Activated gamma-delta T cell treated with Interleukin-2 at 50 U/mL for 16 hours (primary cell): ENCODE results near the gene LRRC7.

Experiments used
- DNase-seq: peaks from one replicate; pipeline ENCODE4 v3.0.0-alpha.2; 2020

The LRRC7 gene

DNA sequence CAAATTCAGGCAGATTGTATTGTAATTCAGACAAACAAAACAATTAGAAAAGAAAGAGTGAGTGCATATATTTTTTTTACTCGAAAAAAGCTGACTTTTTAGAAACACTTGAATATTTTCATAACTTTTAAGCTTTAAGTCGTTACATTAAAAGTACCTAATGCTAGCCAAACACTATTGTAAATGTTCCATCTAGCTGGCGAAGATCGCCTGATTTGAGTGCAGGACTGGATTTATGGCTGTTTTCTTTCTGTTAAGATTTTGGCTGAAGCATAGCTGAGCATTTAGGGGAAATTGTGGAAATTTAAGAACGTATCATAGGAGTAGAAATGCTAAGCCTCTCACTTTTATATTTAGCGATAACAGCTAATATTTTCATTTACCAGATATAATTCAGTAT, 24.6 kb downstream of the LRRC7 start:
- DNase-seq, result no peak

DNA sequence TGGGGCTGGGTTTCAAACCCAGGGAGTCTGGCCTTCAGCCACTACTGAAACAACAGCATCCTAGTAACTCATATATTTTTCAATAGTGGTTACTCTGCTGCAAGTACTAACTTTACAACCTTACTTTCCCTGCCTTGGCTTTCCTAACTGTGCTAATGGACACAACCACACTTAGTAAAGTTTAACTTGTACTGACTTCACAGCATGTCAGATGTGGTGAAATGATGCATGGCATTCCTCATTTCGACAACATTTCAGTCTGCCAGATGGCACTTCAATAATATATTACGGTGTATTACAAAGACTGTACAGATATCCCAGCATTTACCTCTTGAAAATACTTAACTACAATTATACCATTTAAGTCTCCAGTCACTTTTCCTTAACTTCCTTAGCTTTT, 27.8 kb downstream of the LRRC7 start:
- no peak for DNase-seq

DNA sequence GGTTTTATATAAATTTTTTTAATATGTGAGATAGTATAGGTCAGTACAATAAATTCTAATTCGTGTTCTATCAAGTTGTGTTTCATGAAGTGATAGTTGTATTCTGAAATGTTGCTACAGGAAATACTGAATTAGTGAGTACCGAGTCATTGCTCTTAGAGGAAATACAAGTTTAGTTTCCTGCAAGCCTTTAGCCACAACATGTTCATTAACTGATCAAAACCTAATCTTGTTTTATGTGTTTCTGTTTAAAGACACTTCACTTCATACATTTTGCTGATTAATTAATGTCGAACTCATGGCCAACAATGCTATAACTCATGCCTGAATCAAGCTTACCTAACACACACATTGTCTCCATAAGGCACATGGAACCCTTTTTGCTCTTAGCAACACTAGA, 43.6 kb downstream of the LRRC7 start:
- DNase-seq, result no peak

DNA sequence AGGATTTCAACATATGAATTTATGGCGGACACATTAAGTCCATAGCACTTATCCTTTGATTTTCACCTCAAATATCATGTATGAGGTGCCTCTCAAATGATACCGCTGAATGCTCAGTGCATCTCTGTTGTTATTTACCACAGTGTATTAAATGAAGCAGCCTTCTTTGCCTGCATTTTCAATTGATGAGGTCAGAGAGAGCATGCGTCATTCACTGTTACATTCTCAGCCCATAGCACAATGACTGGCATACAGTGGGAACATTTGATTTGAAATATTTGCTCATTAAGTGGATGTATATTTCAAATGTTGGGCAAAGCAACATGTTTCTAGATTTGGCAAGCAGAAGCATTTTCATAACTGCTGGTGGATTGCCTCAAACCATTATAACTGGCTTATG, 45.7 kb downstream of the LRRC7 start:
- no peak for DNase-seq

DNA sequence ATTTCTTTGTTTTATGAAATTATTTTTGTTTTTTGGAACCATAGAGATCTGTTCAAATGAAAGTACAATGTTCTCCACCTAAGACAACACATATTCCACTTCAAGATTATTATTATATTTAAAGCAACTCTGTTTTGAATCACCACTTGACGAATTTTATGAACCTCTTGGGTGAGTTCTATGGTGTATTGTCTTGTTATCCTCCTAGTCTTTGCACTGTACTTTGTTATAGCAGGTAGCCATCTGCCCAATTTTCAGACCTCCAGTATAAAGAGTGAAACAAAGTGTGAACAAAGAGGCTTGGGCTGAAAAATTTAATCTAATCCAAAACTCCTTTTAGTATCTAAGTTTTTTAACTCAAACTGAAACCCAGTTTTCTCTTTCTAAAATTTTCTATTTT, 71.0 kb downstream of the LRRC7 start:
- DNase-seq, result no peak

DNA sequence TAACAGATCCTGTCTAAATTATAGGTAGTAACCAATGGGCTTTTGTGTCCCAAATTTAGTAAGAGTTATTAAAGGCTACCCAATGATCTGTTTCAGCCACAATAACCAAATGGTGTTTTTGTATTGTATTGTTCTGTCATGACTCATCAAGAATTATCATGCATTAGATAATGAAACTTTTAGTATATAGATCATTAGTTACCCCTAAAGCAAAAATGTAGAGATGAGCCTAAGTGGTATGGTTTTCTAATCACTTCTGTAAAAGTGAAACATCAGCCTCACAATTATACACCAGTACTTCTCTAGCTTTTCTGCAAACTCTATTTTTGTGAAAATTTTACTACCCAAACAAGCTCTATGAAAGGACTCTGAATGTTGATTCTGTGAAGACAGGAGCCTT, 71.4 kb downstream of the LRRC7 start:
- DNase-seq, result no peak

DNA sequence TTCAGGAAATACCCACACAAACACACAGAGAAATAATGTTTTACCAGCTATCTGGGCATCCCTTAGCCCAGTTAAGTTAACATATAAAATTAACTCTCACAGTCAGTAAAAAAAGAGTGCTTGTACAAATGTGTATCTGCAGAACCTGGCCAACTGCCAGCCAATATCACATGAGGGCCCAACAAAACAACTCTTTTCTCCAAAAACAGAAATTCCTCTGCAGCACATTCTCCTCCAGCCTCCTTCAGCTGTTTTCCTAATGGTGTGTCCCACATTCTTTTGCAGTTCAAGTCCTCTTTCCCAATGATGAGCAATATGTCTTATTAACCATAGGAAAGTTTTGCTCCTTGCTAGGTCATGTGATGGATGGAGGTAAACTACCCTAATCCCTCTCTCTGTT, 75.5 kb downstream of the LRRC7 start:
- no peak for DNase-seq

DNA sequence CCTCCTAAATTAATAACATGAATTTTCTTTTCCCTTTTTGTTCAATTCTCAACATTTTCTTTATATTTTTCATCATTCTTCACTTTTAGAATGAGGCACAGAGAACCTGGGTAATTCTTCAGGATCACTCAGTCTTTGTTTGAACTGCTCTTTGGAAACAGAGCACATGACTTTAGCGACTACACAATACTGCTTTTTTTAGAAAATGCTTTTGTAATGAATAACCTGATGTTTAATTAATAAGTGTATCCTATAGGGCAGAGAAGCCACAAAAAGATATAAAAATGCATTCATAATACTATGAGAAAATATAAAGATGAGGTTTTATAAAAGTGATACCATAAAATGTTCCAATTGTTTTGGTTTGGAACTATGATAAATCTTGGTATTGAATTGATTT, 77.8 kb downstream of the LRRC7 start:
- no peak for DNase-seq

DNA sequence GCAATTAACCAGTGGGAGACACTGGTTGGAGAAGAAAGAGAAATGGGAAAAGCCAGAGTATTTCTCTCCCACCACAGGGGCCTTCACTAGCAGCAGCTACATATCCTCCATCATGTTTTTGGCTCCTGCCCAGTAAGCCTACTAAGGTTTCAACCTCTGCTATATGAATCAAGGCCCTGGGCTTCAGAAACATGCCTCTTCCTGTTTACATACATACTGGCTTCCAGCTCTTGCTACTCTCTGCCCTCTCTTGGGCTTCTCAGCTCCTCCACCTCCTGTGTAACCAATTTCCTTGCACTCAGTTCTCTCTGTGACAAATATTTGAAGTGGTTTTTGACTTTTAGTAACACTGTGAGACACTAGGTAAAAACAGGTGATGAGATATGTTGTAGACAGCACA, 80.8 kb downstream of the LRRC7 start:
- no peak for DNase-seq

DNA sequence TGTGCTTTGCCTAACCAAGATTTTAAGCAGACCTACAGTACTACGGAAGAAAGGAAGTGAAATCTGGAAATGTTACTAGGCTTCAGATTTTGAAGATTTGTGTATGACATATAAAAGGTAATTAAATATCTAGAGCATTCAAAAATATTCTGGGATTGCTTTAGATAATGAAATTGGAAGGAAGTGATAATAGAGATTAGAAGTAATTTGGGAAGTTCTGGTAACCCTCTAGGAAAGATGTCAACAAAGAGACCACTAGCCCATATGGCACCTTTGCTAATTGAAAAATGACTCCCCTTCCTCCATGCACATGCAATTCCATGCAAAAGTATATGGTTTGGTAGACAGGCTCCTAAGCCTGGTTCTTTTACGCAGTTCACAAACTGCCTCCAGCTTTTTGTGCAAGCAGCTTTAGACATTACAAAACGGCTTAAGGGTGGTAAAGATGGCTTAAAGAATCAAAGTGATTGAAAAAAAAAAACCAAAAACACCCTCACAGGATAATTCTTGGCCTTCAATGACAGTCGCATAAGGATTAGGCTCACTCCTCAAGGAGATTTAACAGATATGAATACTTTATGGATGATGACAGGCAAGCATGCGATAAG, 81.8 kb downstream of the LRRC7 start:
- no peak for DNase-seq

DNA sequence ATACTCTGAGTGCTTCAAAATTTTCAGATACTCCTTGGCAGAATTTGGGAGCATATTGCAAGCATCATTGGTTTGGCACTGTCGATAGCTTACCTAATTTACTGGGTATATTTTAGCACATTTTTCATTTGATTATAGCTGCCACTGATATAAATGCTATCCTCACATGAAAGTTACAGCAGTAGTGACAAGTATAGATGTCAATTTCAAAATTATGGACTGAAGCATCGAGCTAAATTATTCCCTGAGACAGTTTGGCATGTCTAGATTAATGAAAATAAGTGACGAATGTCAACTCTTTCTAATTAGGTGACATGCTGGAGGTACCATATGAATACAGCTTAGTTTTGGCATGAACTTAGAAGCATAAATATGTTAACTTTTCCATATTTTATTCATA, 83.1 kb downstream of the LRRC7 start:
- no peak for DNase-seq

DNA sequence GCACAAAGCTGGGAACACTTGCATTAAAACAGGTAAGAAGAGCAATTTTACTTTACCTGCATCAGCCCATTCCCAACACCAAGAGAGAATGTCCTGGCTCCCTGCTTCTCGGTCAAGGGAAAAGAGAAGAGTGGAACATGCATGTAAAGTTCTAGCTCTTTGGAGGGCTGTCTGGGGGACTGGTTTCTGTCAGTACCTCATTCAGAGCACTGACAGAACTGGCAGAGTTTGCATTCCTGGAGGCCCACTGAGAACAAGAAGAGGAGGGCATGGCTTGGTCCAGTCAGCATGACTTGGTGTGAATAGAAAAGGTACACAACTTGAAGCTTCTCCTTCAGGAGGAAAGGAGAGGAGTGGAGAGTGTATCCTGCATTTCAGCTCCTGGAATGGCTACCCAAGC, 83.9 kb downstream of the LRRC7 start:
- no peak for DNase-seq

DNA sequence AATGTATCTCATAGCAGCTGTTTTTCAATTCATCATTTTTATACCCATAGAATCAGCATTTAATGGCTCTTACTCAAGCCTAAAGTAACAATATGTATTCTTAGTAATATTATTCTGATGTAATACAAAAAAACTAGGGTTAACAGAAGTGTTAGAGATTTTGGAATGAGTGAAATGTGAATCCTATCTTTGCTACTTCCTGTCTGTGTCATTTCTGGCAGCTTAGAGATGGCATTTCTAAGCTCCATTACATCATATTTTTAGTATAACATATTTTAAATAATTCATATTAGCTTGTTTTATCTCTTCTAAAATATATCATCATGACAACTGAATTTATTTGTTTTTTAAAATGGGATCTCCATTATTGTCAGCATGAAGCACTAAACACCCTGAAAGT, 90.2 kb downstream of the LRRC7 start:
- DNase-seq, result no peak

DNA sequence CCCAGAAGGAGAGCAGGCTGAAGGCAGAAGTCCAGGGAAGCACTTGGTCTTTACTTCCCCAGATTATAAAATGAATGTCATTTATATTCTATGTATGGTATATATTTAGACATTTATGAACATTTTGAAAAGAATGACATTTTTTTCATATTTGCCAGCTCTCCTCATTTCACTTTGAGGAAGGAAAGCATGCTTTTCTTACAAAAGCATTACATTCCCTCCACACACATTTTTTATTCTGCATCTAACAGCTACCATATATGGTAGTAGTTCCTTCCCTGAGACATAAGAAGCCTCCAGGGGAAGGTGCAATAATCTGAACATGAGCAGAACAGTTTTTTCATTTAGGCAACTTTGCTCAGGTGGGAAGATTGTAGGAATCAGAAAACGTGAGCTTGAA, 94.0 kb downstream of the LRRC7 start:
- no peak for DNase-seq

DNA sequence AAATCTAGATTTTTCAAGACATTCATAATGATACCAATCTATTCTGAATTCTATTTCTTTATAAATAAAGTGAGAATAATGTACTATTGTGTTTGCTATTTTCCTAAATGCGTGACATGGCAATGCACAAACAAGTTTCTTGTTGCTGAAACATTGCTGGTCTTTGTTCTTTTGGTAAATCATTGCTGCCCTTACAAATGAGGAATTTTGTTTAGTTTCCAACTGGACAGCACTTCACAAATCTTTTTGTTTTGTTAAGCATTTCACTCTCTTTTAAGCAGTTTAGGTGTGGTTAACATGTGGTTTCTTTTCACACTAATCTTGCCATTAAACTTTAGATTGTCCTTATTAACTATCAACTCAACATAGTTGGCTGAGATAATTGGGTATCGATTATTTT, 94.6 kb downstream of the LRRC7 start:
- DNase-seq, result no peak

DNA sequence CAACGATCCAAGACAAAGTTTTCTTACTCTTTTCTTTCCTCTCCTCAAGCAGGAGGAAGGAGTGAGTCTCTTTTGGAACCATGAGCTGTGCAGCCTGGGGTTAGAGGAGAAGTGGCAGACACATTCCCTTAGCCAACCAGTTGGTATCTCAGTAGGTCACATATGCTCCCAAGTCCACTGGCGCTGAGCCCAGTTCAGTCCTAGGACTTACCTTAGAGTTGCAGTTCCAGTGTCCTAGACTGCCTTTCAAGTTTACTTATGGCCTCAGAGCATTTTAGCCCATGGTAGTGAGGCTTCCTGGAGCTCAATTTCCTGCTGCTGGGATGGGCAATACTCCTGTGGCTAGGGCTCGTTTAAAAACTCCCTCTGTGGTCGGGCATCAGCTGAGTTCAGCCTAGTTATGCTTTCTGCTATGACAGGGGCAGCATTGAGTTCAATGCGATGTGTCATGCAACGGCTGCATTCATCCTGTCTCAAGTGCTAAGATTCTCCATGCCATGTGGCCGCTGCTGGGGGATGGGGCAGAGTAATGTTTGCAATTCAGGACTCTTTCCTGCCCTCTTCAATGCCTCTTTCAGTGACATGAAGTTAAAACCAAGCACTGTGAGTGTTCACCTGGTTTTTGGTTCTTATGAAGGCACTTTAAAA, 103.8 kb downstream of the LRRC7 start:
- no peak for DNase-seq

DNA sequence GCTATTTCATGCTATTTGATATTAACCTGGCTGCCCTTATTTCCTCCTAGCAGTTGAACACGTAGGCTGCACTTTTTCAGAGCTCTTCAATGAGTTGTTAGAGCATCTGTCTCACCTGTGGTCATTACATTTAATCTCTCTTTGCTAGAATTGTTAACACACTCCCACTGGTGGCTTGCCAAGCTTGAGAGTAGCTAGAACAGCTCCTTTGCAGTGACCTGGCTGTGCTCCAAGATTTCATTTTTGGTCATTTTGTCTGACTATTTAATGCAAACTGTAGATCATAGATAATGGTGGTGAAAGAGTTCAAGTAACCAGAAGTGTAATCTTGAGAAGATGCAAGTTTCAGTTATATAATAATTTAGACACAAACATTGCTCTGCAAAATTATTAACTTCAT, 105.6 kb downstream of the LRRC7 start:
- DNase-seq, result no peak

DNA sequence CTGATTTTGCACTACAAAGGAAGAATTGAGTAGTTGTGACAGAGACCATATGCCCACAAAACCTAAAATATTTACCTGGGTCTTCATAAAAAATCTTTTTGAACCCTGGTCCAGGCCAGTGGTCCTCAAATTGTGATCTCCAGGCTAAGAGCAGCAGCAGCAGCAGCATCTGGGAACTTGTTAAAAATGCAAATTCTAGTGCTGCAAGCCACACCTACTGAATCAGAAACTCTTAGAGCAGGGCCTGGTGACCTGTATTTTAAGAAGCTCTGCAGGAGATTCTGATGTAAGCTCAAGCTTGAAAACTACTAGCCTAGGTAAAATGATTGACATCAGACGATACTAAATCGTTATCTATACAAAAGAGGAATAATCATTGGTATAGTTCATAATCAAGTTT, 112.2 kb downstream of the LRRC7 start:
- DNase-seq, result no peak

DNA sequence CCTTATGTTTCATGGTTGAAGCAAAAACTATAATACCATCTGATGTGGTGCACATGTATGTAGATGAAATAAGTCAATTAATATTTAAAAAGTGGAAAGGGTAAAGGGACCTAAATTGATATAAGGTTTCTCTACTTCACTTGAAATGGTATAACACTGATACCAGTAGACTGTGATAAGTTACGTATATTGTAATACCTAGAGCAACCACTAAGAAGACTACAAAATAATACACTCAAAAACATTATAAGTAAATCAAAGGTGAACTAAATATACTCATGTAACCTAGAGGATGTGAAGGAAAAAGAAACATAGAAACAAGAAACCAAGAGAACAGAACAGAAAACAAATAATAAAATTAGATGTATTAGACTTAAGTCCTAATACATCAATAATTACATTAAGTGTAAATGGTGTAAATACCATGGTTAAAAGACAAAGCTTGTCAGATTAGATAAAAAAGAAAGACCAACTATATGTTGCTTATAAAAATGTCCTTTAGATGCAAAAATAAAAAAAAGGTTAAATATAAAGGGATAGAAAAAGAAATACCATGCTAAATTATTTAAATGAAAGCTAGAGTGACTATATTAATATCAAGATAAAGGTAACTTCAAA, 118.8 kb downstream of the LRRC7 start:
- no peak for DNase-seq

DNA sequence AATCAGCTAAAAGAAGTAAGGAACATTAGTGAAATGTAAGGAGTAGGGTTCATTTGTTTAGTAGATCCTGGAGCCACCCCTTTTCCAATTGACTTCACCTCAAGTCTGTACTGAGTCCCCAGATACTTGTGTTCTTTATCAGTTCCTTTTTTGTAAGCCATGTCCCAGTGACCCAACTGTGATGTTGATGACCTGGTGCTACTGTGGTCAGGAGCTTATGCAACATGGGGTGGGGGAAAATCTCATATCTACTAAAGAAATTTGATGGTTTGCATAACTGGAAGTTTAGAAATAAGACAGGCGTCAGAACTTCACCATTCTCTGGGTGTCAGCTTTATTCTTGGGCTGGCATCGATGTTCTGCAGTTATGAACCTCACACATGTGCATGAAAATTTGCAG, 120.5 kb downstream of the LRRC7 start:
- no peak for DNase-seq

DNA sequence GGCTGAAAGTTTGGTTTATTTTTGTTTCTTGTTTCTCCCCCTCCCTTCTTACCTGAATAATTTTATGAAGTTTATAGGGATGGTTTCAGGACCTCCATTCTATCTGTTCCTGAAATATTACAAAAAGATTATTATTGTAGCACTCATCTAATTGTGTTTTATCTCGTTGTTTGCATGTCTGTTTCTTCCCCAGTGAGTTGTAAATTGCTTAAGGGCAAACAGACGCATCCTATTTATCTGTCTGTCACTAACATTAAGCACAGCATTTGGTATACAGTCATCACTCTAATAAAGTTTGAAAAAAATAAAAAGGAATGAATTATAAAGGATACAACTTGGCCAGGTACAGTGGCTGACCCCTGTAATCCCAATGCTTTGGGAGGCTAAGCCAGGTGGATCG, 123.5 kb downstream of the LRRC7 start:
- no peak for DNase-seq

DNA sequence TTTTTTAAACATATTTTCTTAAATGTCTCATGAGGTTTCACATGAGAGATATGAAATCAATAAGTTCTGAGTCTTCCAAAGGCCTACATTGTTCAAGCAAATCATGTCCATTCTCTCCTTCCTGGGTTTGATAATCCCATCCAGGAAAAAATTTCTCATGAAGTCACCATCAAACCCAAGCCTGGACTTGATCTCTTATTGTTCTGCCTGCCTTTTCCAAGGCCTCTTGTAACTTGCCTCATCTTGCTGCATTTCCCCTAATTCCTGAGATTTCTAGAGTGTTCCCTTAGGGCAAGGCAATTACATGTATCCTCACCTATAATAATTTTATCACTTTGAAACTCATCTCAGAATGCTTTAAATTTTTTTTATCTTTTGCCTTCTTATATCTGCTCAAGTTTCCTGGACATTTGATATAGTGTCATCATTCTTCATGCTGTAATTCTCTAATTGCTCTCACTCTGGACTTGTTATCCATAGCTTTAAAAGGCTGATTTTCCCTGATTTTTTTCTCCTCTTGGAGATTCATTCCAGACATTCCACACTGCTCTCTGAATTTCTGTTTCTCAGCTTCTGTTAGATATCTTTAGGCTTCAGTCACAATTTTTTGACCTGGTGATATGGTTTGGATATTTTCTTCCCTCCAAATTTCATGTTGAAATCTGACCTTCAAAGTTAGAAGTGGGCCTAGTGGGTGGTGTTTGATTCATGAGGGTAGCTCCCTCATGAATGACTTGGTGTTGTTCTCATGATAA, 126.4 kb downstream of the LRRC7 start:
- DNase-seq, result no peak

DNA sequence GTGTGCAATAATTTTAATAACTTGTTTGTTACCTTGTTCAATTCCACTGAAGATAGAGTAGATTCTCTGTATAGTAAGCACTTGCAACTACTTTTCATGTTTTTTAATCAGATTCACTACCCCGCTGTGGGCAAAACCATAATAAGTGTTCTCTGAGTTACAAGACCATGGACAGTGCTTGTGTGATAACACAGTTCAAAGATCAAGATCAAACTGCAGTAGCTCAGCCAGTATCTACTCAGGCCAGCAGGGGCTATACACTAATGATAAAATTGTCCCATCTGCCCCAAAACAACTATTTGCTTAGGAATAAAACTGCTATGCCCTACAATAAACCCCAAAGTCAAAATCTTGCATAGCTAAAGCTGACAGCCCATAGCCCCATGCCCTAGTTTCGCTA, 129.6 kb downstream of the LRRC7 start:
- DNase-seq, result no peak

DNA sequence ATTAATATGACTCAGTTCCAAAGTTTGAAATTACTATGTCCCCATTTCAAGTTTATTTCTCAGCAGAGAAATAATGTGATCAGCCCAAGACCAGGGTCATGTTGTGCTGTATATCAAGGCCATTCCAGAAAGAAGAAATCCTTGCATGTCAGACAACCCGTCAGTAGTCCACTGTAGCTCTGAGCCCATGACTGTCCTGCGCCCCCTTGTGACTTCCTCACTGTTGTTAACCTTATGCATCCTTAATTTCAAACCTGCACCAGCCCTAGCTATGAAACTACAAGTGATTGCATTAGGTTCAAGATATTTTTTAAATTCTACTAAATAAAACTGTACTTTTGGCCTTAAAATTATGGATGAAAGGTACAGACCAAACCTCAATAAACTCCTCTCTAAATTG, 133.0 kb downstream of the LRRC7 start:
- DNase-seq, result no peak
